Vagina (tissue), 2 donors: Measurements from ENCODE around the gene CSPG4. TPM values are rescaled to one million over a fixed set of nuclear protein-coding genes. Genes with fewer than 3 reads are reported as not detected.

Experiments used
- DNase-seq, 2 donors: peaks; one replicate each; pipeline ENCODE4 v3.0.0-alpha.2; 2017; ENCODE audit errors: extremely low spot score in 2 of 2
- H3K27ac ChIP-seq: fragments of 200-600 bp; sonication (generic); one replicate; pipeline ENCODE4 v1.5.1; 2019
- H3K27me3 ChIP-seq: fragments of 200-600 bp; sonication (generic); one replicate; pipeline ENCODE4 v1.5.1; 2019
- H3K36me3 ChIP-seq, 2 donors: fragments of 200-600 bp; sonication (generic); one replicate each; pipeline ENCODE4 v1.5.1; 2017 to 2019
- H3K4me1 ChIP-seq: fragments of 200-600 bp; sonication (generic); one replicate; pipeline ENCODE4 v1.5.1; 2019
- H3K4me3 ChIP-seq, 2 donors: fragments of 200-600 bp; sonication (generic); 1 replicate in 1 of 2; 2 replicates in 1 of 2; pipeline ENCODE4 v1.5.1; 2016 to 2019
- H3K9me3 ChIP-seq: fragments of 200-600 bp; sonication (generic); one replicate; pipeline ENCODE4 v1.5.1; 2019
- CTCF ChIP-seq, 3 experiments: fragments of 450-650 bp in 2 of 3; fragments of 200-600 bp in 1 of 3; sonication (generic) in 1 of 3; IDR thresholded peaks; one replicate each; pipeline ENCODE4 v1.5.1; 2017 to 2019; ENCODE audit warnings: antibody characterized with exemption in 3 of 3, mild to moderate bottlenecking in 2 of 3, moderate library complexity in 2 of 3
- POLR2A ChIP-seq, 2 donors: fragments of 450-650 bp; IDR thresholded peaks; one replicate each; pipeline ENCODE4 v1.6.1; 2017; ENCODE audit warnings: antibody characterized with exemption in 2 of 2, mild to moderate bottlenecking in 2 of 2, moderate library complexity in 2 of 2
- POLR2AphosphoS5 ChIP-seq, 2 donors: sonication (generic); formaldehyde crosslinking; IDR thresholded peaks; one replicate each; pipeline ENCODE4 v1.9.0; 2017; ENCODE audit warnings: antibody characterized with exemption in 2 of 2, mild to moderate bottlenecking in 2 of 2, low read depth in 1 of 2; ENCODE audit not compliant: insufficient read depth in 1 of 2
- intact Hi-C: fragments of 100-400 bp; cut with DNase I; formaldehyde crosslinking; loops from one replicate; pipeline ENCODE4 v1.15.1; 2023
- total RNA-seq: library from RNA; depleted of rRNA; stranded (reverse); fragments of >200 nt; gene quantifications from one replicate; pipeline ENCODE4 v1.2.3, GENCODE V29; 2016

The CSPG4 gene
- total RNA-seq, 1 donor from 2014 or later: 23.1 TPM

- Histone ChIP-seq H3K36me3 (peaks cover 0 to 7% of the 10 kb centered on the region in 2 donors), H3K27ac (peak overlapping the region; percentile 93), H3K27me3 (no peaks in the 10 kb centered on the region), H3K4me1 (peaks cover 65% of the 10 kb centered on the region), H3K4me3 (peak overlapping the region; percentile 67 to 70), H3K9me3 (no peaks in the 10 kb centered on the region)
- DNase-seq: peak in 1 of 2 donors; percentile 89
- intact Hi-C loops: no loop called here
- TF ChIP-seq POLR2A (IDR thresholded peaks at IDR 0.05) (no peak), POLR2AphosphoS5 (IDR thresholded peaks at IDR 0.05; ENCODE audit: insufficient read depth in 1 of 2, low read depth in 1 of 2) (peak in 1 of 2 donors; percentile 2), CTCF (IDR thresholded peaks at IDR 0.05) (no peak)
Observed at GRCh38 chr15:75648156-75649000, 64.3 kb downstream of the CSPG4 start.

- H3K9me3 ChIP-seq: no peaks in the 10 kb centered on the region
- TF ChIP-seq POLR2A (IDR thresholded peaks at IDR 0.05): peak in 1 of 2 donors; percentile 53
- TF ChIP-seq CTCF (IDR thresholded peaks at IDR 0.05): peak in 2 of 3 experiments; percentile 27 to 38
- TF ChIP-seq POLR2AphosphoS5 (IDR thresholded peaks at IDR 0.05; ENCODE audit: insufficient read depth in 1 of 2, low read depth in 1 of 2): peak in 1 of 2 donors; percentile 81
- peak within 1 kb of the TSS; percentile 93 for H3K27ac ChIP-seq
- intact Hi-C loops: no loop called here
- peak within 1 kb of the TSS; percentile 67 to 70 for H3K4me3 ChIP-seq
- H3K36me3 ChIP-seq: peaks cover 0 to 7% of the 10 kb centered on the region in 2 donors
- H3K4me1 ChIP-seq: peaks cover 57% of the 10 kb centered on the region
- DNase-seq: peak in 1 of 2 donors; percentile 91
- H3K27me3 ChIP-seq: no peaks in the 10 kb centered on the region
Observed at GRCh38 chr15:75647370-75648155, 65.1 kb downstream of the CSPG4 start, which contains the start of gene SNX33. Gene SNX33, plus strand, starts transcription at chr15:75647912. Its CDS starts 1,191 bp downstream, at chr15:75649103.

GRCh38 chr15:75646944-75647364 lies 65.7 kb downstream of the CSPG4 start:
- Histone ChIP-seq H3K27me3 (no peaks in the 10 kb centered on the region), H3K9me3 (no peaks in the 10 kb centered on the region), H3K36me3 (peaks cover 0 to 7% of the 10 kb centered on the region in 2 donors), H3K4me3 (peak overlapping the region; percentile 67 to 70), H3K4me1 (peaks cover 51% of the 10 kb centered on the region), H3K27ac (peak overlapping the region; percentile 93)
- intact Hi-C loops: no loop called here
- TF ChIP-seq POLR2AphosphoS5 (IDR thresholded peaks at IDR 0.05; ENCODE audit: insufficient read depth in 1 of 2, low read depth in 1 of 2) (peak in 1 of 2 donors; percentile 72), POLR2A (IDR thresholded peaks at IDR 0.05) (no peak), CTCF (IDR thresholded peaks at IDR 0.05) (no peak)
- DNase-seq: peak in 1 of 2 donors; percentile 90

GRCh38 chr15:75646112-75646943 lies 66.3 kb downstream of the CSPG4 start:
- Histone ChIP-seq H3K4me1 (peaks cover 46% of the 10 kb centered on the region), H3K36me3 (peaks cover 0 to 7% of the 10 kb centered on the region in 2 donors), H3K4me3 (peak overlapping the region; percentile 67 to 70), H3K27me3 (no peaks in the 10 kb centered on the region), H3K9me3 (no peaks in the 10 kb centered on the region), H3K27ac (peak overlapping the region; percentile 93)
- intact Hi-C loops: no loop called here
- TF ChIP-seq POLR2A (IDR thresholded peaks at IDR 0.05) (no peak), POLR2AphosphoS5 (IDR thresholded peaks at IDR 0.05; ENCODE audit: insufficient read depth in 1 of 2, low read depth in 1 of 2) (no peak)
- DNase-seq: no peak
